ENCODE measurements around the gene SLC7A9. TPM values are rescaled to one million over a fixed set of nuclear protein-coding genes. Genes with fewer than 3 reads are reported as not detected.

Gene SLC7A9
- total and polyA plus RNA-seq, 10 of the 15 experiments (the other 5 are each of a cell fraction or from before 2014, with no cell fraction given), result 0.13 to 0.17 TPM; not detected in 8

DNA sequence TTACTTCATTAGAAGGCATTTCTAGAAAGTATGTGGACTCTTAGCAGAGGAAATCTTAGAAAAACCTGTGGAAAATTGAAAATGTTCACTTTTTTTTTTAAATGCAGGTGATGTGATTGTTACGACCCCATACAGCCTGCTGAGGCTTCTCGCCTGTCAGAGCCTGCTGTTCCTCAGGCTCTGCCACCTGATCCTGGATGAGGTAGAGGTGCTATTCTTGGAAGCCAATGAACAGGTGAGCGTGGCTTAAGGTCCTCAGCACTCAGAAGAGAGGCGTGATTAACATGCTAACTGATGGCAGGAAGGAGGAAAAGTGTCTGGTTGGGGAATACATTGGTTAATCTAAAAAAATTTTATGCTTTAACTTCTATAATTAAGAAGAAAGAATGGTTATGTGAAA is 71.4 kb downstream of the SLC7A9 start:
- no peak for ATAC-seq
- no peak for FAIRE-seq
- no peaks in the 10 kb centered on the region for H3K79me2 ChIP-seq (ENCODE audit: control insufficient read depth, insufficient read depth, low read length)
- ChIA-PET POLR2A (no interaction called here), RAD21 (ENCODE audit: unreplicated experiment) (no interaction called here), SMC1A (ENCODE audit: uncharacterized antibody, unreplicated experiment) (no interaction called here), CTCF (no interaction called here)
- BruUV-seq (replicated peaks), result no TSS peak
- H3K4me2 ChIP-seq (ENCODE audit: control insufficient read depth, insufficient read depth), result no peak overlapping the region
- H3K27me3 ChIP-seq (replicated peaks in 1 of 2; ENCODE audit: control insufficient read depth in 2 of 2, insufficient read depth in 2 of 2, low read length in 1 of 2), result no peaks in the 10 kb centered on the region
- H3K36me3 ChIP-seq (ENCODE audit: control insufficient read depth in 2 of 2, insufficient read depth in 2 of 2, low read length in 1 of 2), result no peaks in the 10 kb centered on the region
- 17% methylated on average over 4 of the region's 4 CpGs for WGBS (ENCODE audit: insufficient coverage, insufficient replicate concordance, low lambda C conversion rate, missing lambda C conversion rate)
- H3K9ac ChIP-seq (ENCODE audit: control insufficient read depth, insufficient read depth, low read length), result no peak overlapping the region
- no peak overlapping the region for H3K4me3 ChIP-seq
- H3K9me3 ChIP-seq (replicated peaks; ENCODE audit: control insufficient read depth, insufficient read depth, low read length), result no peaks in the 10 kb centered on the region
- in situ Hi-C loops (cut with MboI), result no loop called here
- no peak for DNase-seq (ENCODE audit: low read depth, low spot score)
- no peak overlapping the region for H3K27ac ChIP-seq (ENCODE audit: control insufficient read depth, insufficient read depth)
- no peaks in the 10 kb centered on the region; the same call in 1 of the 2 replicates for H3K4me1 ChIP-seq (ENCODE audit: control insufficient read depth, insufficient read depth, low read length)
- H2AFZ ChIP-seq (ENCODE audit: control insufficient read depth, low read depth, low read length), result no peak overlapping the region
- intact Hi-C loops (cut with micrococcal nuclease; ENCODE audit: unreplicated experiment), result no loop called here
- H4K20me1 ChIP-seq (ENCODE audit: control insufficient read depth, insufficient read depth), result no peaks in the 10 kb centered on the region
- TF ChIP-seq IKZF2 (IDR thresholded peaks at IDR 0.05) (no peak), RBBP5 (conservative IDR thresholded peaks at IDR 0.05) (no peak), SMARCA5 (IDR thresholded peaks at IDR 0.05) (no peak), ZSCAN29 (IDR thresholded peaks at IDR 0.05) (no peak), MEF2A (IDR thresholded peaks at IDR 0.05; ENCODE audit: insufficient read depth, low read depth, low read length) (no peak), CBX3 (IDR thresholded peaks at IDR 0.05; ENCODE audit: borderline replicate concordance, low read depth) (no peak), FOXM1 (IDR thresholded peaks at IDR 0.05; ENCODE audit: low read depth, low read length) (no peak), CREM (IDR thresholded peaks at IDR 0.05; ENCODE audit: low read depth) (no peak), IRF4 (IDR thresholded peaks at IDR 0.05; ENCODE audit: low read depth, low read length) (no peak), BACH1 (IDR thresholded peaks at IDR 0.05; ENCODE audit: borderline replicate concordance) (no peak), MYC (IDR thresholded peaks at IDR 0.05; ENCODE audit: insufficient read depth, insufficient read length, insufficient replicate concordance, low read length, severe bottlenecking) (no peak)
- TF ChIP-seq, protein P1, sequence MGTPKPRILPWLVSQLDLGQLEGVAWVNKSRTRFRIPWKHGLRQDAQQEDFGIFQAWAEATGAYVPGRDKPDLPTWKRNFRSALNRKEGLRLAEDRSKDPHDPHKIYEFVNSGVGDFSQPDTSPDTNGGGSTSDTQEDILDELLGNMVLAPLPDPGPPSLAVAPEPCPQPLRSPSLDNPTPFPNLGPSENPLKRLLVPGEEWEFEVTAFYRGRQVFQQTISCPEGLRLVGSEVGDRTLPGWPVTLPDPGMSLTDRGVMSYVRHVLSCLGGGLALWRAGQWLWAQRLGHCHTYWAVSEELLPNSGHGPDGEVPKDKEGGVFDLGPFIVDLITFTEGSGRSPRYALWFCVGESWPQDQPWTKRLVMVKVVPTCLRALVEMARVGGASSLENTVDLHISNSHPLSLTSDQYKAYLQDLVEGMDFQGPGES (IDR thresholded peaks at IDR 0.05), result no peak
- TF ChIP-seq, protein P2, sequence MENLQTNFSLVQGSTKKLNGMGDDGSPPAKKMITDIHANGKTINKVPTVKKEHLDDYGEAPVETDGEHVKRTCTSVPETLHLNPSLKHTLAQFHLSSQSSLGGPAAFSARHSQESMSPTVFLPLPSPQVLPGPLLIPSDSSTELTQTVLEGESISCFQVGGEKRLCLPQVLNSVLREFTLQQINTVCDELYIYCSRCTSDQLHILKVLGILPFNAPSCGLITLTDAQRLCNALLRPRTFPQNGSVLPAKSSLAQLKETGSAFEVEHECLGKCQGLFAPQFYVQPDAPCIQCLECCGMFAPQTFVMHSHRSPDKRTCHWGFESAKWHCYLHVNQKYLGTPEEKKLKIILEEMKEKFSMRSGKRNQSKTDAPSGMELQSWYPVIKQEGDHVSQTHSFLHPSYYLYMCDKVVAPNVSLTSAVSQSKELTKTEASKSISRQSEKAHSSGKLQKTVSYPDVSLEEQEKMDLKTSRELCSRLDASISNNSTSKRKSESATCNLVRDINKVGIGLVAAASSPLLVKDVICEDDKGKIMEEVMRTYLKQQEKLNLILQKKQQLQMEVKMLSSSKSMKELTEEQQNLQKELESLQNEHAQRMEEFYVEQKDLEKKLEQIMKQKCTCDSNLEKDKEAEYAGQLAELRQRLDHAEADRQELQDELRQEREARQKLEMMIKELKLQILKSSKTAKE (IDR thresholded peaks at IDR 0.05; ENCODE audit: low read depth, poor library complexity, severe bottlenecking), result no peak
- TF ChIP-seq, protein P3, sequence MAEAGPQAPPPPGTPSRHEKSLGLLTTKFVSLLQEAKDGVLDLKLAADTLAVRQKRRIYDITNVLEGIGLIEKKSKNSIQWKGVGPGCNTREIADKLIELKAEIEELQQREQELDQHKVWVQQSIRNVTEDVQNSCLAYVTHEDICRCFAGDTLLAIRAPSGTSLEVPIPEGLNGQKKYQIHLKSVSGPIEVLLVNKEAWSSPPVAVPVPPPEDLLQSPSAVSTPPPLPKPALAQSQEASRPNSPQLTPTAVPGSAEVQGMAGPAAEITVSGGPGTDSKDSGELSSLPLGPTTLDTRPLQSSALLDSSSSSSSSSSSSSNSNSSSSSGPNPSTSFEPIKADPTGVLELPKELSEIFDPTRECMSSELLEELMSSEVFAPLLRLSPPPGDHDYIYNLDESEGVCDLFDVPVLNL (IDR thresholded peaks at IDR 0.05; ENCODE audit: low read depth, low read length), result no peak
- TF ChIP-seq, protein P4, sequence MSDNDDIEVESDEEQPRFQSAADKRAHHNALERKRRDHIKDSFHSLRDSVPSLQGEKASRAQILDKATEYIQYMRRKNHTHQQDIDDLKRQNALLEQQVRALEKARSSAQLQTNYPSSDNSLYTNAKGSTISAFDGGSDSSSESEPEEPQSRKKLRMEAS (IDR thresholded peaks at IDR 0.05; ENCODE audit: low read depth, low read length), result no peak
